Neuronal stem cell (in vitro differentiated cells): ENCODE measurements around the gene WDR13.

ENCODE experiments used
- DNase-seq: peaks from one replicate; pipeline ENCODE4 v3.0.0-alpha.2; 2013; ENCODE audit warnings: low spot score
- H2AFZ ChIP-seq: one replicate; pipeline ENCODE4 v1.6.1; 2013; ENCODE audit warnings: mild to moderate bottlenecking, low read length, inconsistent platforms
- H2AK5ac ChIP-seq: 2 replicates; pipeline ENCODE4 v1.6.1; 2013; ENCODE audit warnings: low read depth, mild to moderate bottlenecking, inconsistent platforms, low read length, moderate library complexity, mixed read lengths
- H2BK120ac ChIP-seq: 2 replicates; pipeline ENCODE4 v1.6.1; 2013; ENCODE audit warnings: low read depth, mild to moderate bottlenecking, inconsistent platforms, low read length, moderate library complexity, mixed read lengths
- H2BK12ac ChIP-seq: one replicate; pipeline ENCODE4 v1.6.1; 2013; ENCODE audit warnings: low read length, inconsistent platforms
- H2BK15ac ChIP-seq: 2 replicates; pipeline ENCODE4 v1.6.1; 2013; ENCODE audit warnings: mild to moderate bottlenecking, low read length, inconsistent platforms, mixed read lengths
- H2BK5ac ChIP-seq: one replicate; pipeline ENCODE4 v1.6.1; 2013; ENCODE audit warnings: inconsistent platforms, mild to moderate bottlenecking, low read length, moderate library complexity
- H3K14ac ChIP-seq: one replicate; pipeline ENCODE4 v1.6.1; 2013; ENCODE audit warnings: low read length, inconsistent platforms
- H3K18ac ChIP-seq: 2 replicates; pipeline ENCODE4 v1.6.1; 2013; ENCODE audit warnings: low read length, inconsistent platforms
- H3K23ac ChIP-seq: 2 replicates; pipeline ENCODE4 v1.6.1; 2013; ENCODE audit warnings: low read depth, mild to moderate bottlenecking, mixed read lengths, low read length, inconsistent platforms; ENCODE audit not compliant: poor library complexity
- H3K27ac ChIP-seq: replicated peaks from 3 replicates; pipeline ENCODE4 v1.5.1; 2013; ENCODE audit warnings: low read length, inconsistent platforms
- H3K27me3 ChIP-seq, 3 experiments: 2 replicates each; pipeline ENCODE4 v1.6.1; 2013; ENCODE audit warnings: low read length in 3 of 3, mild to moderate bottlenecking in 2 of 3, inconsistent platforms in 1 of 3, low read depth in 1 of 3, mixed read lengths in 1 of 3, moderate library complexity in 1 of 3; ENCODE audit not compliant: control insufficient read depth in 3 of 3, insufficient read depth in 3 of 3
- H3K36me3 ChIP-seq, 2 donors: replicated peaks in 1 of 2; 2 replicates each; pipeline ENCODE4 v1.6.1; 2013; ENCODE audit warnings: low read length in 2 of 2; ENCODE audit not compliant: control insufficient read depth in 2 of 2, insufficient read depth in 2 of 2
- H3K4ac ChIP-seq: 2 replicates; pipeline ENCODE4 v1.6.1; 2013; ENCODE audit warnings: inconsistent platforms, mild to moderate bottlenecking, low read length, moderate library complexity
- H3K4me1 ChIP-seq, 2 donors: 1 replicate in 1 of 2; 2 replicates in 1 of 2; pipeline ENCODE4 v1.6.1; 2013; ENCODE audit warnings: low read length in 2 of 2, low read depth in 1 of 2; ENCODE audit not compliant: control insufficient read depth in 2 of 2, insufficient read depth in 1 of 2
- H3K4me2 ChIP-seq: one replicate; pipeline ENCODE4 v1.6.1; 2013; ENCODE audit warnings: mild to moderate bottlenecking, low read length, inconsistent platforms; ENCODE audit not compliant: insufficient read depth, poor library complexity, severe bottlenecking
- H3K4me3 ChIP-seq, 2 donors: 2 replicates each; pipeline ENCODE4 v1.5.1; 2013; ENCODE audit warnings: low read length in 2 of 2, mild to moderate bottlenecking in 2 of 2, inconsistent platforms in 1 of 2, moderate library complexity in 1 of 2
- H3K79me1 ChIP-seq: one replicate; pipeline ENCODE4 v1.6.1; 2013; ENCODE audit warnings: low read depth, mild to moderate bottlenecking, inconsistent platforms, low read length, moderate library complexity
- H3K9ac ChIP-seq: one replicate; pipeline ENCODE4 v1.6.1; 2013; ENCODE audit warnings: mild to moderate bottlenecking, low read depth, low read length, inconsistent platforms; ENCODE audit not compliant: poor library complexity
- H3K9me3 ChIP-seq, 2 donors: replicated peaks in 1 of 2; 2 replicates each; pipeline versions ENCODE3 to v1.6.1; 2013; ENCODE audit warnings: low read length in 2 of 2, mild to moderate bottlenecking in 2 of 2, inconsistent platforms in 1 of 2, low read depth in 1 of 2, mixed read lengths in 1 of 2, moderate library complexity in 1 of 2; ENCODE audit not compliant: control insufficient read depth in 2 of 2, insufficient read depth in 1 of 2
- H4K8ac ChIP-seq: one replicate; pipeline ENCODE4 v1.6.1; 2013; ENCODE audit warnings: low read depth, mild to moderate bottlenecking, inconsistent platforms, low read length, moderate library complexity
- H4K91ac ChIP-seq: one replicate; pipeline ENCODE4 v1.6.1; 2013; ENCODE audit warnings: low read length, low read depth, mild to moderate bottlenecking, inconsistent platforms; ENCODE audit not compliant: poor library complexity
- WGBS, 2 donors: extraction: QIAGEN DNeasy Blood & Tissue Kit; methylation state at CpG; one replicate each; pipeline ENCODE4 v1.1.7; 2013; ENCODE audit warnings: missing lambda C conversion rate in 2 of 2, mixed read lengths in 1 of 2; ENCODE audit not compliant: insufficient read length in 2 of 2, insufficient replicate concordance in 1 of 2; ENCODE audit errors: extremely low coverage in 2 of 2; 5-methylcytosine and 5-hydroxymethylcytosine counted together

Gene WDR13

DNA sequence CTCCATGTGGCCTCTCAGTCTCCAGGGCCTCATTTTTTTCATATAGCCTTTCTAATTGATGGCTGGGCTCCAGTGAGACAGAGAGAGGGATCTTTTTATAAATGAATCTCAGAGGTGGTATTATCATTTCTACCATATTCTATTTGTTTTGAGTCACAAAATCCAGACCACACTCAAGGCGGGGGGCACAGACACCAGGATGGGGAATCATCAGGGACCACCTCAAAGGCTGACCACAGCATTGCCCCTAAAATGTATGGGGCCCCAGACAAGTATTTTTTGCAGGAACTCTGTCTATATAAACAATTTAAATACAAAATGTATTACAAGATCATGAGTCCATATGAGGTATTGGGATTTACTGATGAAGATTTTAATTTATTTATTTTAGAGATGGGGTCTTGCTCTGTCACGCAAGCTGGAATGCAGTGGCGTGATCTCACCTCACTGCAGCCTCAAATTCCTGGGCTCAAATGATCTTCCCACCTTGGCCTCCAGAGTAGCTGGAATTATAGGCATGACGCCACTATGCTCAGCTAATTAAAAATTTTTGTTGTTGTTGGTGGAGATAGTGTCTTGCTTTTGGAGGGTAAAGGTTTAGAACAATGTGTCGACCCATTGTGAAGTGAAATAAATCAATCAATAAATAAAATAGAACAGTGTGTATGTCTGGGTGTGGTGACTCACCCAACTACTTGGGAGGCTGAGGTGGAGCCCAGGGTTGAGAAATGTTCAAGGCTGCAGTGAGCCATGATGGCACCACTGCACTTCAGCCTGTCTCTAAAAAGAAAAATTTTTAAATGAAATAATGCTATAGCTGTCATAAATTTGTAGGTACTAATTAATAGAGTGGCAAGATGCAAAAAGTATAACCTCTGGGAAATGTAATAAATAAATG is 29.4 kb downstream of the WDR13 start:
- Histone ChIP-seq H2BK15ac (no peak overlapping the region), H3K79me1 (no peaks in the 10 kb centered on the region), H3K18ac (no peak overlapping the region), H3K4me1 (no peaks in the 10 kb centered on the region), H2AFZ (no peak overlapping the region), H3K4me3 (no peak overlapping the region), H3K4ac (no peak overlapping the region), H3K27ac (no peak overlapping the region), H3K4me2 (no peak overlapping the region), H2AK5ac (no peak overlapping the region), H3K23ac (no peak overlapping the region), H3K9ac (no peak overlapping the region), H3K14ac (no peak overlapping the region), H4K91ac (no peak overlapping the region), H2BK5ac (no peak overlapping the region), H4K8ac (no peak overlapping the region), H3K36me3 (no peaks in the 10 kb centered on the region), H2BK120ac (no peak overlapping the region), H3K9me3 (no peaks in the 10 kb centered on the region), H2BK12ac (no peak overlapping the region), H3K27me3 (no peaks in the 10 kb centered on the region)
- WGBS, 2 donors: no CpG with 5 or more reads among the region's 5 CpGs
- DNase-seq: no peak

DNA sequence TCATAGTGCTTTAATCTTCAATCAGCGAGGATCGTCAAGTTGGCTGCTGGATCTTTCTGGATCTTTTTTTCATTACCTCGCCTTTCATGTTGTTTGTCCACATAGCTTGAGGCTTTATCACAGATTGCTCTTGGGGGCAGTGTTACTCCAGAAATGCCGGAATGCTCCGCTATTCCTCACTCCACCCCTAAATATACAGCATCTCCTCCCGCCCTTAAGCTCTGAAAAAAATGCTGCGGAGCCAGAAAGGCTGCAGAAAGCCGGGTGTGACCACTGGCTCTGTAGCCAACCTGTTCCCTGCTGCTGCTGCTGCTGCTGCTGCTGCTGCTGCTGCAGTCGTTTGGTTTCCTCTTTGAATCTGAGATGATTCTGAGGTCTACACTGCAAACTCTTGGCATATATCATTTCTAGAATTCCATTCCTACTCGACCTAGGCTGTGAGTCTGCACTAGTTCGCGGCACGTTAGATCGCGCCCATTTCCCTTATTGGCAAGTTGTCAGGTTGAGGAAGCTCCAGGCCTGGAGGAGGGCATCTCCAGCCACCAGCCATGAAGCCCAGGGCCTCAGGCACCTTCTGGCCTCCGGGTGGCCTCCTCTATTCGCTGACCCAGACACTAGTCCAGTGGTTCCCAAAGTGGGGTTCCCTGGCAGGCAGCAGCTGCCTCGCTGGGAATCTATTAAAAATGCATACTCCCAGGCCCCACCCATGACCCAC is 34.2 kb downstream of the WDR13 start:
- Histone ChIP-seq H3K4me3 (no peak overlapping the region), H2BK12ac (no peak overlapping the region), H2BK5ac (no peak overlapping the region), H4K8ac (no peak overlapping the region), H3K4me1 (no peaks in the 10 kb centered on the region), H2AFZ (peak overlapping the region; percentile 58), H3K27me3 (no peaks in the 10 kb centered on the region), H3K36me3 (no peaks in the 10 kb centered on the region), H3K23ac (no peak overlapping the region), H2BK15ac (no peak overlapping the region), H4K91ac (no peak overlapping the region), H3K27ac (peak overlapping the region; percentile 48), H3K14ac (no peak overlapping the region), H3K4me2 (peak overlapping the region; percentile 3), H2BK120ac (no peak overlapping the region), H2AK5ac (no peak overlapping the region), H3K18ac (peak overlapping the region; percentile 66), H3K9me3 (no peaks in the 10 kb centered on the region), H3K79me1 (no peaks in the 10 kb centered on the region), H3K9ac (no peak overlapping the region), H3K4ac (no peak overlapping the region)
- peak; percentile 74 for DNase-seq
- no CpG with 5 or more reads among the region's 18 CpGs for WGBS, 2 donors

DNA sequence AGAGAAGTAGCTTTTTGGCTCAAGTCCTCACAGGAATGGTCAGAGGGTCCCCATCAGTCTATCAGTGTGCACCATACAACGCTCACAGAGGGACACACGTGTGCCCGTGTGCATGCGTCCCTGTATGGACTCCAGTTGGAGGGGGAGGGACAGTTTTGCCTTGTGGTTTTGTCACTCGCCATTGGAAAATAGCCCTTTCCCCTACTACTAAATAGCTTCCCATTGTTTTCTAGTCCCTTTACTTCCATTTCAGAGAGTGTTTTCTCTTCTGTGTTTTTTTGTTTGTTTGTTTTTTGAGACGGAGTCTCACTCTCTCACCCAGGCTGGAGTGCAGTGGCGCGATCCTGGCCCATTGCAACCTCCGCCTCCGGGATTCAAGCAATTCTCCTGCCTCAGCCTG is 34.9 kb downstream of the WDR13 start:
- Histone ChIP-seq H2BK120ac (no peak overlapping the region), H3K4ac (no peak overlapping the region), H2BK5ac (no peak overlapping the region), H3K4me3 (no peak overlapping the region), H2BK12ac (no peak overlapping the region), H3K27me3 (no peaks in the 10 kb centered on the region), H3K79me1 (no peaks in the 10 kb centered on the region), H2AK5ac (no peak overlapping the region), H4K8ac (no peak overlapping the region), H3K4me1 (no peaks in the 10 kb centered on the region), H3K27ac (no peak overlapping the region), H4K91ac (no peak overlapping the region), H3K36me3 (no peaks in the 10 kb centered on the region), H2AFZ (no peak overlapping the region), H3K9me3 (no peaks in the 10 kb centered on the region), H3K18ac (no peak overlapping the region), H3K9ac (no peak overlapping the region), H3K4me2 (no peak overlapping the region), H3K14ac (no peak overlapping the region), H2BK15ac (no peak overlapping the region), H3K23ac (no peak overlapping the region)
- DNase-seq: no peak
- WGBS, 2 donors: no CpG with 5 or more reads among the region's 10 CpGs

DNA sequence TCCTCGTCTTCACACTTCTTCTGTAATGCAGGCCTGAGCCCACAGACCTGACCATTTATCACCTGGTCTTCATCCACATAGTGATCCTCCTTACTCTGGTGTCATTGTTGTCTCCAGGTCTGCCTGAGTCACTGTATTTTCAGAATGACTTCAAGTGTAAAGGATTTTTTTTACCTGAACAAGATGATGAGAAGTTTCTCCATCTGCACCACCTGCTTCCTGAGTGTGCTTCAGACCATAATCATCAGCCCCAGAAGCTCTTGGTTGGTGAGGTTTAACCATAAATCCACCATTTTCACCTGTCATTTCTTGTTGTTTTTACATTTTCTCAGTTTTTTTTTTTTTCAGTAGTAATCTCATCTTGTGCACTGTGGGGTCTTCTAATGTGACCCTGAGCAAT is 39.0 kb downstream of the WDR13 start:
- no CpG with 5 or more reads among the region's 1 CpG for WGBS, 2 donors
- H3K27me3 ChIP-seq: no peaks in the 10 kb centered on the region
- no peak overlapping the region for H2AFZ ChIP-seq
- H3K4ac ChIP-seq: no peak overlapping the region
- H2BK5ac ChIP-seq: no peak overlapping the region
- no peak overlapping the region for H2BK12ac ChIP-seq
- no peaks in the 10 kb centered on the region for H3K4me1 ChIP-seq
- DNase-seq: no peak
- H3K23ac ChIP-seq: no peak overlapping the region
- no peak overlapping the region for H2BK15ac ChIP-seq
- H3K18ac ChIP-seq: no peak overlapping the region
- H3K9me3 ChIP-seq: no peaks in the 10 kb centered on the region
- no peak overlapping the region for H2BK120ac ChIP-seq
- H3K4me2 ChIP-seq: no peak overlapping the region
- no peak overlapping the region for H2AK5ac ChIP-seq
- H4K91ac ChIP-seq: no peak overlapping the region
- no peaks in the 10 kb centered on the region for H3K79me1 ChIP-seq
- no peak overlapping the region for H3K14ac ChIP-seq
- no peak overlapping the region for H3K4me3 ChIP-seq
- H3K36me3 ChIP-seq: no peaks in the 10 kb centered on the region
- H3K27ac ChIP-seq: no peak overlapping the region
- H3K9ac ChIP-seq: no peak overlapping the region
- H4K8ac ChIP-seq: no peak overlapping the region
